GM23248 (cell line): ENCODE data around the gene SYNGR1.

Experiments
- EZH2 ChIP-seq: fragments of 200-600 bp; sonication (generic); IDR thresholded peaks from 2 replicates; pipeline ENCODE4 v1.6.1; 2018; ENCODE audit warnings: antibody characterized with exemption, mild to moderate bottlenecking; ENCODE audit not compliant: insufficient read depth, poor library complexity, severe bottlenecking
- EZH2phosphoT487 ChIP-seq: fragments of 200-600 bp; sonication (generic); IDR thresholded peaks from 2 replicates; pipeline ENCODE4 v1.6.1; 2018; ENCODE audit warnings: antibody characterized with exemption, moderate library complexity, mild to moderate bottlenecking, low read depth; ENCODE audit not compliant: insufficient read depth

DNA sequence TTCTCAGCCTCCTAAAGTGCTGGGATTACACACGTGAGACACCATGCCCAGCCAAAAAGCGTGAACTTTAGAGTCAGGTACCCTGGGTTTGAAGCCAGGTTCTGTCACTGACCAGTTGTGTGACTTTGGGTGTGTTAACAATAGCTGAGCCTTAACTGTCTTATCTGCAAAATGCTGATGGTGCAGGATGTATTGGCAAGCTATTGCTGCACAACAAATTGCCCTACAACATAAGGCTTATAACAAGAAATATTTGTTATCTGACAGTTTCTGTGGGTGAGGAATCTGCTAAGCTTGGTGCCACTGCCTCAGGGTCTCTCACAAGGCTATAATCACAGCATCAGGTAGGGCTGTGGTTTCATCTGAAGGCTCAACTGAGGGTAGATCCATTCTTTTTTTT, 21.9 kb downstream of the SYNGR1 start:
- TF ChIP-seq EZH2, result no peak
- TF ChIP-seq EZH2phosphoT487, result no peak
